ENCODE results near the gene PPP4R3A. TPM values are rescaled to one million over a fixed set of nuclear protein-coding genes. Genes with fewer than 3 reads are reported as not detected.

PPP4R3A gene
- total RNA-seq (ENCODE audit: unreplicated experiment), result 89.7 TPM
- long read RNA-seq, full-length matches to known transcripts, result 2 of 4 reads
- long read RNA-seq, partial matches to known transcripts, result 1 of 4 reads
- long read RNA-seq, other reads (novel, unspliced or antisense), result 1 of 4 reads

DNA sequence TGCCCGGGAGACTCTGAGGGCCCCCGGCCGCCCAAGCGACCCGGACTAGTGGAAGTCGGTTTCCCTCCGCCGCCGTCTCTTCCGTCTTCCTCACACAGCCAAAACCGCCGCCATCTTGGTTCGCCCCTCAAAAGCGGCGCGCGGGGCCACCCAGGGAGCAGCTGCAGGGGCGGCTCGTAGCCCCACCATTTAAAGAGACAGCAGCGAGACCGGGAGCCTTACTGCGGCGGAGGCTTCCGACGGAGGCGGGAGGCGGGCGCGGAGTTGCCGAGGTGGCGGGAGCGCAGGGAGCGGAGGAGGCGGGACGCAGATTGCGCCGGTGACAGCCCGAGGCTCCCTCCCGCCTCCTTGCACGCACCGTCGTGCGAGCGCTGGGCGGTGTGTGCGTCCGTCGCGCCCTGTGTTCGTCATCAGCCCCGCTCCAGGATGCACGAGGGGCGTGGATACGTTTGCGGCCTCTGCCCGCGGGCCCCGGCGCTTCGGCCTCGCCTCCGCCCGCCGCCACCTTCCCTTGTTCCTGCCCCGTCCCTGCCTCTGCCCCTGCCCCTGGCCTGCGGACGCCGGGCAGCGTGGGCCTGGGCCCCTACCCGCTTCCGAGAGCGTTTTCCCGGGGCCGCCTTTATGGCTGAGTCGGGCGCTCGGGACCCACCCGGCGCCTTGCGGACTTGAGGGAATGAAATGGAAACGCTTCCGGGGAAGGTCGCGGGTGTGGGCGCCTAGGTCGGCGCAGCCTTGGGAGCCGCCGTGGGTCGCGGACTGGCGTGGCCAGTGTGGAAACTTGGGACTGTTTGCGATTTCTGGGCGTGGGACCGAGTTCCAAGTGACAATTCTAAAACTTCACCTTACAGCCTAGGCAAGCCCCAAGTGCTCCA is at the start of gene PPP4R3A:
TSS of gene PPP4R3A (minus strand) at position 140 of the 872 bp plus-strand sequence. CDS start 663 bp downstream, outside the sequence.
- DNase-seq (ENCODE audit: low spot score), result peak; percentile 89
- Mint-ChIP-seq H3K36me3 (ENCODE audit: low read depth, unreplicated experiment) (peaks cover 14% of the 10 kb centered on the region), H3K9me3 (ENCODE audit: unreplicated experiment) (no peaks in the 10 kb centered on the region), H3K4me1 (ENCODE audit: unreplicated experiment) (peaks cover 14% of the 10 kb centered on the region), H3K27ac (ENCODE audit: unreplicated experiment) (peak within 1 kb of the TSS; percentile 100), H3K4me3 (ENCODE audit: unreplicated experiment) (peak within 1 kb of the TSS; percentile 99), H3K27me3 (ENCODE audit: unreplicated experiment) (peaks cover 12% of the 10 kb centered on the region)
- TF ChIP-seq, protein P1, sequence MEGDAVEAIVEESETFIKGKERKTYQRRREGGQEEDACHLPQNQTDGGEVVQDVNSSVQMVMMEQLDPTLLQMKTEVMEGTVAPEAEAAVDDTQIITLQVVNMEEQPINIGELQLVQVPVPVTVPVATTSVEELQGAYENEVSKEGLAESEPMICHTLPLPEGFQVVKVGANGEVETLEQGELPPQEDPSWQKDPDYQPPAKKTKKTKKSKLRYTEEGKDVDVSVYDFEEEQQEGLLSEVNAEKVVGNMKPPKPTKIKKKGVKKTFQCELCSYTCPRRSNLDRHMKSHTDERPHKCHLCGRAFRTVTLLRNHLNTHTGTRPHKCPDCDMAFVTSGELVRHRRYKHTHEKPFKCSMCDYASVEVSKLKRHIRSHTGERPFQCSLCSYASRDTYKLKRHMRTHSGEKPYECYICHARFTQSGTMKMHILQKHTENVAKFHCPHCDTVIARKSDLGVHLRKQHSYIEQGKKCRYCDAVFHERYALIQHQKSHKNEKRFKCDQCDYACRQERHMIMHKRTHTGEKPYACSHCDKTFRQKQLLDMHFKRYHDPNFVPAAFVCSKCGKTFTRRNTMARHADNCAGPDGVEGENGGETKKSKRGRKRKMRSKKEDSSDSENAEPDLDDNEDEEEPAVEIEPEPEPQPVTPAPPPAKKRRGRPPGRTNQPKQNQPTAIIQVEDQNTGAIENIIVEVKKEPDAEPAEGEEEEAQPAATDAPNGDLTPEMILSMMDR (IDR thresholded peaks at IDR 0.05; ENCODE audit: unreplicated experiment), result no peak

DNA sequence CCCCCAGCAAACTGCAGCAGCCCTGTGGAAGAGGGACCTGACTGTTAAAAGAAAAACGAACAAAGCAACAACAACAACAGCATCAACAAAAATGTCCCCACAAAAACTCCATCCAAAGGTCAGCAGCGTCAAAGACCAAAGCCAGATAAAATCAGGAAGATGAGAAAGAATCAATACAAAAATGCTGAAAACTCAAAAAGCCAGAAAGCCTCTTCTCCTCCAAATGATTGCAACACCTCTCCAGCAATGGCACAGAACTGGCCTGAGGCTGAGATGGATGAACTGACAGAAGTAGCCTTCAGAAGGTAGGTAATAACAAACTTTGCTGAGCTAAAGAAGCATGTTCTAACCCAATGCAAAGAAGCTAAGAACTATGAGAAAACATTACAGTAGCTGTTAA is 45.4 kb upstream of the PPP4R3A start:
- no peak overlapping the region for H3K27ac Mint-ChIP-seq (ENCODE audit: unreplicated experiment)

DNA sequence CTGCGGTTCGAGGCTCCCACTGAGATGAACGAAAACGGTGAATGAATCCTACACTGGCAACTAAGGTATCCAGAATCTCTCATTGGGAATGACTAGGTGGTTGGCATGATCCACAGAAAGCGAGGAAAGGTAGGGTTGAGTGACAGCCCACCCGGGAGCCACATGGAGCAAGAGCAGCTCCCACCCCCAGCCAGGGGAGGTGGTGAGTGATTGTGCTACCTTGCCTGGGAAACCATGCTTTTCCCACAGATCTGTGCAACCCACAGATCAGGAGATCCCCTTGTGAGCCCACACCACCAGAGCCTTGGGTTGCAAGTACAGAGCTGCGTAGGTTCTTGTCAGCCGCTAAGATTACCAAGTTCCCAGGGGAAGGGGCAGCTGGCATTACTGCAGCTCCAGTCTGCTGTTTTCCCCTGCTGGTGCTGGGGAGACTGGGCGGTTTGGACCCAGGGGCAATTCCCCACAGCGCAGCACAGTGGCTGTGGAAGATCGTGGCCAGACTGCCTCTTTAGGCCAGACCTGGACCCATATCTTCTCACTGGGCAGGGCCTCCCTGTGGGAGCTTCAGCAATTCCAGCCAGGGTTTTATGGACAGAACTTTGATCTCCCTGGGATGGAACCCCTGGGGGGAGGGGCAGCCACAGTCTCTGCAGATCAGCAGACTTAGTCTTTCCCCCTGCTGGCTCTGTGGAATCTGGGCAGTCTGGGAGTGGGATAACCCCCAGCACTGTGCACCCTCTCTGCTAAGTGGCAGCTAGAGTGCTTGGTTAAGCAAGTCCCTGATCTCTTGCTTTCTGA is 44.6 kb upstream of the PPP4R3A start:
- Mint-ChIP-seq H3K9me3 (ENCODE audit: unreplicated experiment) (peaks cover 5% of the 10 kb centered on the region), H3K27ac (ENCODE audit: unreplicated experiment) (no peak overlapping the region), H3K4me1 (ENCODE audit: unreplicated experiment) (no peaks in the 10 kb centered on the region), H3K36me3 (ENCODE audit: low read depth, unreplicated experiment) (peaks cover 11% of the 10 kb centered on the region), H3K27me3 (ENCODE audit: unreplicated experiment) (peaks cover 4% of the 10 kb centered on the region), H3K4me3 (ENCODE audit: unreplicated experiment) (no peak overlapping the region)
- no peak for DNase-seq (ENCODE audit: low spot score)
- TF ChIP-seq, protein P1 (IDR thresholded peaks at IDR 0.05; ENCODE audit: unreplicated experiment), result no peak

More for the DNA sequence above, 45.4 kb upstream of the PPP4R3A start:
- H3K9me3 Mint-ChIP-seq (ENCODE audit: unreplicated experiment), result peaks cover 5% of the 10 kb centered on the region
- peaks cover 11% of the 10 kb centered on the region for H3K36me3 Mint-ChIP-seq (ENCODE audit: low read depth, unreplicated experiment)
- TF ChIP-seq, protein P1 (IDR thresholded peaks at IDR 0.05; ENCODE audit: unreplicated experiment), result no peak
- peaks cover 4% of the 10 kb centered on the region for H3K27me3 Mint-ChIP-seq (ENCODE audit: unreplicated experiment)
- H3K4me3 Mint-ChIP-seq (ENCODE audit: unreplicated experiment), result no peak overlapping the region
- no peak for DNase-seq (ENCODE audit: low spot score)
- H3K4me1 Mint-ChIP-seq (ENCODE audit: unreplicated experiment), result no peaks in the 10 kb centered on the region

DNA sequence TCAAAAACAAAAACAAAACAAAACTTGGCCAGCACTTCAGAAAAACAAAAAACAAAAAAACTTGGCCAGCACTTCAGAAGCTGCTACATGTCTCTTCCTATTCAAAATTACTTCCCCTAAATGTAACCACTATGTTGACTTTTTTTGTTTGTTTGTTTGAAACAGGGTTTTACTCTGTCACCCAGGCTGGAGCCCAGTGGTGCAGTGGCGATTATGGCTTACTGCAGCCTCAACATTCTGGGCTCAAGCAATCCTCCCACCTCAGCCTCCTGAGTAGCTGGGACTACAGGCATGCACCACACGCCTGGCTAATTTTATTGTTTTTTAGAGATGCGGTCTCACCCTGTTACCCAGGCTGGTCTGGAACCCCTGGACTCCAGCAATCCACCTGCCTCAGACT is 38.0 kb upstream of the PPP4R3A start:
- Mint-ChIP-seq H3K36me3 (ENCODE audit: low read depth, unreplicated experiment) (no peaks in the 10 kb centered on the region), H3K9me3 (ENCODE audit: unreplicated experiment) (no peaks in the 10 kb centered on the region), H3K27ac (ENCODE audit: unreplicated experiment) (no peak overlapping the region), H3K4me3 (ENCODE audit: unreplicated experiment) (no peak overlapping the region), H3K4me1 (ENCODE audit: unreplicated experiment) (no peaks in the 10 kb centered on the region), H3K27me3 (ENCODE audit: unreplicated experiment) (no peaks in the 10 kb centered on the region)
- TF ChIP-seq, protein P1 (IDR thresholded peaks at IDR 0.05; ENCODE audit: unreplicated experiment), result no peak
- DNase-seq (ENCODE audit: low spot score), result no peak
